Ramos (cell line): Measurements from ENCODE around the gene GOLGA7B.

ENCODE experiments used
- in situ Hi-C: fragments of 300-500 bp; cut with MboI; formaldehyde crosslinking; loops from one replicate; pipeline ENCODE4 v1.14.3; 2022; ENCODE audit warnings: low sequenced_read_pairs; ENCODE audit not compliant: unreplicated experiment

Gene GOLGA7B

DNA sequence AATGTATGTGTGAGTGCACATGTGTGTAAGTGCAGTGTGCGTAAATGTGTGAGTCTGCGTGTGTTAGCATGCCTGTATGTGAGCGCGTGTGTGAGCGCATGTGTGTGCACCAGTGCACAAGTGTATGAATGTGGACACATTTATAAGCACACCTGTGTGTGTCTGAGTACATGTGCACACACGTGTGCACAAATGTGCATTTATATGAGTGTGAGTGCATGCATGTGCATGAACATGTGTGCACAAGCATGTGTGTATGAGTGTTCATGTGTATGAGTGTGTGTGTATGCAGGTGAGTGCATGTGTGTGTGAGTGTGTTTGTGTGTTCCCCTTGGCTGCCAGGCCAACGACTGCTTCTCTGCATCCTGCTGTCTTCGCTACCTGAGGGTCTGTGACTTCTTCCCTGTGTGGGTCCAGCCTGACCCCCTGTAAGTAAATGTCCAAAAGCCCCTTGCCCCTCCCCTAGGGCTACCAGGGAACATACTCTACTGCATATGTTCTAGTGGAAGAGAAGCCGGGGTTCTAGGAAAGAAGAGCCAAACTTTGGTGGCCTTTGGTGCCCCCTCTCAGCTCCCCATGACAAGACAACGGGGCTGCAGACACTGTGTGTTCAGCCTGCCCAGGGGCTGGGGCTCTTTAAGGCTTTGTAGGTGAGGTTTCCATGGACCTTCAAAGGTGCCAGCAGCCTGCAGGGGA lies 17.0 kb downstream of the GOLGA7B start:
- in situ Hi-C loops = loop anchor here (10.0 kb wide), 1 partner anchor 102 kb away; no protein-coding TSS in a partner anchor

DNA sequence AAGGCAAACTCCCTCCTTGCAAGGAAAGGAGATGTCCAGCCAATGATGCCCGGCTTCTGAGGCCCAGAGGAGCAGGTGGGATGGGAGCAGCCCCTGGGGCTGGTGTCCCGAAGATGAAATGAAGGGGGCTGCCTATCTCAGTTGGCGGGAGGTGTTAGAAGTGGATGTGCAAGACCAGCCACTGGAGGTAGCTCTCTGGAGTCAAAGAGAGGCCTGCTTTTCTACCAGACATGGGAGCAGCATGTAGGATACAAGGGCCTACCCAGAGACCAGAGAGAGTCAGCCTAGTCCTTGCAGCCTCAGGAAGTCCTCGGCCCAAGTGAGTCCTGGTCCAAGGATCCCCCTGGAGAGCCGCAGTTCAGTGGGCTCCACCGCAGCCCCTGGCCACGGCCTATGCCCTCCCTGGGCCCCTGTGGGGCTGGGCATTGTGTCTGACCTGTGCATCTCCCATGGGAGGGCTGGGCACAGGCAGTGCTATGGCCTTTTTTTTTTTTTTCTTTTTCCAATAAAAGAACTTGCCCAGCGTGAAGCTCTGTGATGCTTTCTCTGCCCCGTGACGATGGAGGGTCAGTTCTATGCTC lies 17.7 kb downstream of the GOLGA7B start:
- in situ Hi-C loops = loop anchor here (10.0 kb wide), 1 partner anchor 103 kb away; no protein-coding TSS in a partner anchor

DNA sequence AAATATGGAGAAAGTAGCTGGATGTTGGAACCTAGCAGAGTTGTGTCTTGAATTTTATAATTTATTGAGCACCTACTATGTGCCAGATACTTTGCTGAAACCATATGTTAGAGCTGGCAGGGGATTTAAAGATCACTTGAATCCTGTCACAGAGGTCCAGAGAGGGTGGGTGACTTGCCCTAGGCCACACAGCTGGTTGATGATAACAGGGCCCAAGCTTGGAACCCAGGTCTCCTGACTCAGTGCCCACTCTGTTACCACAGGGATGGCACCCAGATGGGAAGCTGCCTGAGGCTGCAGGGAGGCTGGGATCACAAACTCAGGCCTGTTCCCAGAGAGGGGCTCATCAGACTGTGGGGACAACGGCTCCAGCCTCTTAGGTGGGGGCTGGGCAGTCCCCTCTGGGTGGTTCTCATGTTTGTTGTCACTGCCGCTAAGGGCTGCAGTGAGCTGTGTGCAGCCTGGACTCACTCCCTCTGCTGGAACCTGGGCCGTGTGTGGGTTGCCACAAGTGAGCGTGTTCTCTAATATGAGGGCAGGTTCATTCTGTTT lies 18.6 kb downstream of the GOLGA7B start:
- in situ Hi-C loops = loop anchor here (10.0 kb wide), 1 partner anchor 103 kb away; no protein-coding TSS in a partner anchor

DNA sequence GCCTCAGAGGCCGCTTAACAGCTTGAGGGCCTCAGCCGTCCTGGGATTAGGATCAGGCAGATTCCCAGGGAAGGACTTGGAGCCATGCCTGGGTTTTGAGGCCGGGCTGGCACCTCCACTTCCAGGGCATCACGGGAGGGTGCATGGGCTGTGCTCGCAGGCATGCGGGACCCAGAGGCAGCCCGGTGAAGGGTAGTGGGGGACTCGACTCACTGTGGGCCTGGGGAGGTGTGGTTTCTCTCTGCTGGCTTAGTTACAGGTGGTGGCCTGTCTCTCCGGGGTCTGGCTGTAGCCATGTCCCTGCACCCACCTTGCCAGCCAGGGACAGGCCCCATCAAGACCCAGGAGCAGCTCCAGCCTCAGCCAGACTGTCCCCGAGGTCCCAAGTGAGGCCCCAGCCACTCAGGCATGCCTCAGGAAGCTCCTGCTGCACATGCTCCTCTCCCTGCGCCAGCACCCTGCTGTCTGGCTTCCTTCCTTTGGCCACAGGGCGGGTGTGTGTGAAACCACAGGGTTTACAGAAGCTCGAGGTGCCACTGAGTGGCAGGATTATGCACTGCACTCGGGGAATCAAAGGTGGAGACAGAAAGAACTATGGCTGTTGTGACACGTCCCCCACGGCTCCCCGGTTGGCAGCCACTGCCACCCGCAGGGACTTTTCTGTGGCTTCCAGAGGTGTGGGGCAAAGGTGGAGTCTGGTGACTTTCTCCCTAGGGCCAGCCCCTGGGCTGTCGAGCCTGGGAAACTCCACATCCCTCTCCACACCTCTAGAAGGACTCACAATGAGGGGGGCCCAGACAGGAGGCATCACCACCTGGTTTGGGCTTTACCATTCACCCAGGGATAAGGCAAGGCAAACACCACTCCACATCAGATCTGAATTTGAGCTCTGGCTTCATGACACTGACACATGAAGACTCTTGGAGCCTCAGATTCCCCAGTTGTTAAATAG lies 19.7 kb downstream of the GOLGA7B start:
- in situ Hi-C loops = loop anchor here (10.0 kb wide), 2 partner anchors 105 to 175 kb away; no protein-coding TSS in a partner anchor

DNA sequence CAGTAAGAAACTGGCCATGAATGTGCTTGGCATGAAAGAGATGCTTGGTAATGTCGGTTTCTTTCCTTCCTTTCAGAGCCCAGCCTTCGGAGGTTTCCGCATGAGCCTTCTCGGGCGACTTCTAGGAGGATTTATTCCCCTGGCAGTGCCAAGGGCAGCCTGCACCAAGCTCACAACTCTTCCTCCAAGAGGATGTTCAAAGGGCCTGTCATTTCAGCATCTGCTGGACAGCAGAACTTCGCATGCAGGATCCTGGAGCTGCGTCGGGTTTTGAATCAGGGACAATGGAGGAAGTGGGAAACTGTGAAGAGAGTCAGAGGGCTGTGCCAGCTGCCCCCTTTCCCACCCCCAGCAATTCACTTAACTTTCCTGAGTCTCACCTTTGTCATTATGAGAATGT lies 21.3 kb downstream of the GOLGA7B start:
- in situ Hi-C loops = loop anchor here (10.0 kb wide), 1 partner anchor 176 kb away; no protein-coding TSS in a partner anchor

DNA sequence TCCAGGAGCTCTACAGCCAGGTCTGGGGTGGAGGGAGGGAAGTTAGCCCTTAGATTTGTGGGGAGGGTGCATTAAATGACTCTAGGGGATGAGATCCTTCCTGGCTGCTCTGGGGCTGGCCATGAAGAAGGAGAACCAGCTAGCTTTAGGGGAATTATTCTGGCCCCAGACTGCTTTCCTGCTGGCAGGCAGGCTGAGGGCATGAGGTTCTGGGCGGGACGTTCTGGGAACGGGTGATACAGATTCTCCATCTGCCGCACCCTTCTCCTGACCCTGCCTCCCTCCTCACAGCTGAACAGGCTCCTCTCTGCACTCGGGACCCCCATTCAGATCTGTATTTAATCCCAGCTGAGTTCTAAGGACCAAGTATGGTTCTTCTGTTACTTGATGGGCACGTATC lies 23.9 kb downstream of the GOLGA7B start:
- in situ Hi-C loops = loop anchor here (10.0 kb wide), 1 partner anchor 179 kb away; no protein-coding TSS in a partner anchor

DNA sequence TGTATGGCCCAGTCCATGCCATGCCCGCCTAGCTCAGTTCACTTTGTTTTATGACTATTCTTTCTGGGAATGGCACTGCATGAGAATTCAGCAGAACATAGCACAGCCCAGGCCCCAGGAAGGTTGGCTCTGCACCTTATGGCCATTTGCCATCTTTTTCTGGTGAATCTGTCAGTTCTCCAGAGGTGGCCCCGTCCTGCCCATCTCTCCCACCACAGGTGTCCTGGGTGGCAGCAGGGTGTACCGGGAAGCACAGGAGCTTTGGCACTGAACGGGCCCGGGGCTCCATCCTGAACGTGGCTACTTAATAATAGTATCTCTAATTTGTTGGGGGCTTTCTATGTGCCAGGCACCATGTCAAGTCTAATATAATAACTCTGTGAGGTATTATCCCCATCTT lies 24.7 kb downstream of the GOLGA7B start:
- in situ Hi-C loops = loop anchor here (10.0 kb wide), 1 partner anchor 180 kb away; no protein-coding TSS in a partner anchor

DNA sequence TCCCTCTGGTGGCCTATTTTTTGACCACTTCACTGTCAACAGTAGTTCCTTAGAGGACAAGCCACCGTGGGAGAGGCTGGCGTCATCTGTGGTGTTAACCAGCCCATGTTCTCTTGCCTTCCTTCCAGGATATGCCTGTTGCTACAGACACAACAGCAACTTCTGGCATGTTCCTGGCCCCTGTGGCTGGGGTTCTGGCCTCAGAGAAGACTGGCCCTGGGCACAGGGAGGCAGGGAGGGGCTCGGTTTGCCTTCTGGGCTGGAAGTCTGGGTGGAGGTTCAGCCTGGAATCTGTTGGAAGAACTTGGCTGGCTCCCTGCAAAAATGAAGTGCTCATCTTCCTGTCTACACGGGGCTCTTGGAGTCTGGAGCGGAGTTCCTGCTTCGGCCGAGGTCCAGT lies 25.7 kb downstream of the GOLGA7B start:
- in situ Hi-C loops = loop anchor here (10.0 kb wide), 1 partner anchor 181 kb away; no protein-coding TSS in a partner anchor

DNA sequence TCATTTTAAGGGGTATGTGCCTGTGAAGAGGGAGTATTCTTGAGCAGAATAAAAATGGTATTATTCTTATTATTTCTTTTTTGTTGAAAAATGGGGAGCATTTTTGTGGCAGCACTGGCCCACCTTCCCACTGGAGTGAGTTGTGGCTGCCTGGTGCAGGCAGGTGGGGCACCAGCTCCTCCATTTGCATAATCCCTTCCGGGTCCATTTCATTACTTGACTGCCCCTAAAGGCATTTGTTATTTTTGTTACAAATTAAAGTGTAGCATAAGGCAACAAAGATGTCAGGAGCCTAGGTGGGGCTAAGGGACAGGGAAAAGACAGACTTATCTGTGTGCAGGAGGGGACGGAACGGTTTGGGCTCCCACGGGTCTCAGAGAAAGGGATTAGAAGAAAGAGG lies 26.8 kb downstream of the GOLGA7B start:
- in situ Hi-C loops = loop anchor here (10.0 kb wide), 1 partner anchor 182 kb away; no protein-coding TSS in a partner anchor

DNA sequence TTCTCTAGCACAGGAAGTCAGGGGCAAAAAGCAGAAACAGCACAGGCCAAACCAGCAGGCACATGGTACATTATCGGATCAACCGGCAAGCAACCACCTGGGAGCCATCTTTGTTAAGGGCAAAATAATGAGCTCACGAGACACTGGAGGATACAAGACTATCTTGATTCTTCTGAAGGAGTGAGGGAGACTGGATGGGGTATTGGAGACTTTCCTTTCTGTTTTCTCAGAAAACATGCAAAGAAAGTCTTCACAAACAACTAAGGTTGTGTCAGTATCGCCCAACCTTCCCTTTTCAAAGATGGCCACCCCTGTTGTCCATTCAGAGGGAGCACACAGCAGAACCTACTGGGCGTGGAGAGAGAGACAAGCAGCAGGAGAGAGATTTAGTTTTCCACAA lies 29.6 kb downstream of the GOLGA7B start:
- in situ Hi-C loops = loop anchor here (10.0 kb wide), 1 partner anchor 184 kb away; no protein-coding TSS in a partner anchor

DNA sequence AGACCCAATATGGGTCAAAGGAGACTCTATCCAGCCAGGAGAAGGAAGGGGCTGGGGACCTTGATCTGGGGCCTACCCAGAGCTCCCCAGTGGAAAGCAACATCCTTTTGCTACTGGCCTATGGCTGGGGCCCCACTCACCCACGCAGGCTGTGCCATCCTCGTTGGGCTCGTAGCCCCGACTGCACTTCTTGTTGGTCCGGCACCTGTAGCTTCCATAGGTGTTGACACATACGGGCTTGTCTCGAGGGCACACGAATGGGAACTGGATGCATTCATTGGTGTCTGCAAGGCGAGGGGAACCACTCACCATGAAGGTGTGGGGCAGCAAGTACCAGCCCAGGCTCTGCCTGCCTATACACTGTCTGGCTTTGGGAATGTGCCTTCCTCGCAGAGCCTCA lies 30.5 kb downstream of the GOLGA7B start:
- in situ Hi-C loops = no loop called here

DNA sequence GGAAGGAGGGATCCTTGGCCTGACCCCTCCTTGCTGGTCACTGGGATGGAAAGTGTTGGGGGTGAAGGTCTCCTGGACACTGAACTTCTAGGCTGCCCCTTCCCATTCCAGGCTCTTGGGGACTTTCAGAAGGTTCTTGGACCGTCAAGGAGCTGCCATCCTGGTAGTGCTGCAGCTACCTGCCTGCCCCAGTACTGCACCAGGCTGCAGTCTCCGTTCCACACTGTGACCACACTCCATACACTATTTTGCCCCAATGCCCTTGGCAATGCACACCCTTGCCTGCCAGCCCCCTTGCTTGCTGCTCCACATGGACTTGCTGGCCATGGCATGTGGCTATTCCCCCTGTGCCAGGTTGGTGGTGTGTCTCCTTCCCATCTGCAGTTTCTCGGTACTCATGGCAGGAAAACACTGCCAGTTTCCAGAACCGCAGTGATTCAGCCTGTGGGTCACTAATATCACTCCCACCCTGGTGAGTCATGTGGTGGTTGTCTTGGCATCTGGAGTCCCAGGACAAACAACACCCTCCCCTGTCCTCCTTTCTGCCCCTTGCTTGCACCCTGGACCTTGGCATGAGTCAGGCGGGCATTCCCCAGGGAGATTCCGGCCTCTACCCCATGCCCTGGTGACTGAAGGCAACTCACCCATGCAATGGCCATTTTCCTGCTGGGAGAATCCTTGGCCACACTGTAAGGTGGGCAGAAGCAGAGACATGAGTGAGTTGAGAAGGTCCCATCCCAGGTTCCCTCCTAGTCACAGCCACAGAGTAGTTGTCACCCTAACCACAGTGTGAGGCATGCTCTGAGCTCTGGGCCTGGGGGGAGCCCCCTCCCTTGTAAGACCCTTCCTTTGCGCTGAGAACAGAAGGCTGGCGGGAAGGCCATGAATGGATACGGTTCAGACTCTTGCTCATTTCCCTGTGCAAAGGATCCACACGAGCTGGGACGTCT lies 32.8 kb downstream of the GOLGA7B start:
- in situ Hi-C loops = no loop called here

DNA sequence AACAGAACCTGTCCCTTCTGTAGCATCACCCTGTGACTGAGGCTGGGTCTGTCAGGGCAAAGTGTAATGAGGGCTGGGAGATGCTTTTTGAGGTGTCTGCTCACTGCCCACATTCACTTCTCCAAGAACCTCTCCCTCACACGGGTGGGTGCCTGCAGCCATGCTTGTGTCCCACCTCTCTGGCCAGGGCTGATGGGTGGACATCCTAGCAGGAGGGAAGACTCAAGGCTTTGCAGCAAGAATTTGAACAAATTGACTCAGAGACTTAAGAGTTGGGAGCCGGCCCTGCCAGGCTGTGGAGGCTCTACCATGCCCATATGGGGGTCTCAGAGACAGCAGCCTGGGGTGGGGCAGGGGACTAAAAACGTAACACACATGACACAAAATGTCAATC lies 33.4 kb downstream of the GOLGA7B start:
- in situ Hi-C loops = no loop called here

DNA sequence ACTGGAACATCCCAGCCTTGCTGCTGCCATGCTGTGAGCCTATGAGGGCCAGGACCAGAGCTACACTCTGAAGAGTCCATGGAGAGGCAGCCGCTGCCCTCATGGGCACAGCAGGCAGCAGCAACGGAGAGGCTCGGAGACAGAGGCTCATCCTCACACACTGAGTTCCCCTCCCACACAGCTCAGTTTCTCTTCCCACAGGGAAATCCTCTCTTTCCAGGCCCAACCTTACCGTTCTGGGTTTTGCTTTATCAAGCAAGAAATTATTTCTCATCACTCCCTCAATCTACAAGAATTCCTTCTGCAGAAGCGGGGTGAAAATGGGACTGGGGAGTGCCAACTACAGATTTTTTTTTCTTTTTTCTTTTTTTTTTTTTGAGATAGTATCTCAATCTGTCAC lies 36.6 kb downstream of the GOLGA7B start:
- in situ Hi-C loops = no loop called here

DNA sequence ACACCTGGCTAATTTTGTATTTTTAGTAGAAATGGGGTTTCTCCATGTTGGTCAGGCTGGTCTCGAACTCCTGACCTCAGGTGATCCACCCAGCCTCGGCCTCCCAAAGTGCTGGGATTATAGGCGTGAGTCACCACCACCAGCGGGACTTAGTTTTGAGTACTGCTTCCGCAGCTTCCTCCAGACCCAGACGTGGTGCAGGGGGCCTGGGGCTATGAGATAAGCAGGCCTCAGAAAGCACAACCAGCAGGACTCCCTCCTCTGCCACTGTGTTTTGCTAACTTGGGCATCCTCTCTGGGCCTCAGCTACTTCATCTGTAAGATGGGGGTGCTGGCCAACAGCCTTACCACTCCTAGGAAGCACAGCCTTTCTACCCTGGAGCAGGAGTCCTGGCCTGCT lies 37.8 kb downstream of the GOLGA7B start:
- in situ Hi-C loops = no loop called here

DNA sequence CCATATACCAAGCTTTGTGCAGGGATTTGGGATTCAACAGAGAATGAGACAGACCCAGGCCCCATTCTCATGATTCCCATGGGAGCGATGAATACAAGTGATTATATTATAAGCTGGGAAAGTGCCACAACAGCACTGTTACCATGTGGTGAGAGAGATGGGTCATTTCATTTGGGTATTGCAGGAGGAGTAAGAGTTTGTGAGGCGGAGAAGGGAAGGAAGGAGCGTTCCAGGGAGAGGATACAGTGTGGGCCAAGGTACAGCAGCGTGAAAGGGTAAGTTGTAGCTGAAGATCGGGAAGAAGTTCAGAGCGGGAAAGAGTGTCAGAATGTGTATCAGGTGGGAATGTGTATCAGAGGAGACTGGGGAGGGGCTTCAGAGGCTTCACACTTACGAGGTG lies 38.5 kb downstream of the GOLGA7B start:
- in situ Hi-C loops = no loop called here

DNA sequence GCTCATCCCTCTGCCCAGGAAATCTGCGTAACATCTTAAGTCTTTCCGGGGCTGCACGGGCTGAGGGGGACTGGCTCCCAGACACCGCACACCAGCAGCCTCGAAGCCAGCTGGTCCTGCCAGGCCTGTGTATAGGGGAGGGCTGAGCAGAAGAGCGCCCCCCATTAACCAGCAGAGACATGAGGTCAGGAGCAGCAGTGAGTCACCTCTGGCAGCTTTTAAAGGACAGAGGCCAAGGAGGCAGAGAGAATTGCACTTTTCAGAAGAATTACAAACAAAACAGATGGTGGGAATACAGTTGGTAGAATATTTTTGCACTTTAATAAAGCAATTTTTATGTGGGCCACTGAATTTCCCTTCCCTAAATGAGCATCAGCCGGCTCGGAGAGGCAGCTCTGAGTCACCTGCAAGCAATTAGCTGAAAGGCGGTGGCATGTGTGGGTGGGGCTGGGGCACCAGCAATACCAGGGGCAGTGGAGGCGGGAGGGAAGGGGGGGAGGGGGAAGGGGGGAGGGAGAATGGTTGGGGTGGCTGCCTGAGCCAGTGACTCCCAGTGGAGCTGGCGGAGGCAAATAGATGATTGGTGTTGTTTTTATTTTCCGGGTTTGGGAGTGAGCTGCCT lies 39.1 kb downstream of the GOLGA7B start:
- in situ Hi-C loops = no loop called here

DNA sequence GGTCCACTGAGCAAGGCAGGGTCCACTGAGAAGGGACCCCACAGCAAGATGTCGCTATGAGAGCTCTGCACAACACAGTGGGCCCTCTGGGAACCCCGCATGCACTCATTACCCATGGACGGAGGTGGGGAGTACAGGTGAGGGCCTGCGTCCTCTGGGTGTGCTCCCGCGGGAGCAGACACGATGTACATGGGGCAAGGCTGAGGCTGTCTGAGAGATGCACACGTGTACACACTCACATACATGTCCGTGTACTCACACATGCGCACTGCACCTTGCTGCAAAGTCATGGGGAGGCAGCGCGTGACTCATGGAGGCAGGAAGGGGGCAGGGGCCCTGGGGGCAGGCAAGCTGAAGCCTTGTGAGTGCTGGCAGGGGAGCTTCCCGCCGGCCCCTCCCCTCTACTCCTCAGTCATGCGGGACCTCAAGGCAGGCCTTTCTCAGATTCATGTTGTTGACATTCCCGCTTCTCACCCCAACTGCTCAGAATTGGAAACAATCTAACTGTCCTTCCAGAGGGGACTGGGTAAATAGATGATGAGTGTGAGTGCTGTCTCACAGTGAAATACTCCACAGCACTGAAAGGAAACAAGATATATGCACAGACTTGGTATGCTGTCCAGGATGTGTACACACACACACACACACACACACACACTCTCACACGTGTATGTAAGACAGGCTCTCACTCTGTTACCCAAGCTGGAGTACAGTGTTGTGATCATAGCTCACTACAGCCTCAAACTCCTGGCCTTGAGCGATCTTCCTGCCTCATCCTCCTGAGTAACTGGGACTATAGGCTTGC lies 40.0 kb downstream of the GOLGA7B start:
- in situ Hi-C loops = no loop called here
